ENCODE measurements around the gene HPS5. TPM values are rescaled to one million over a fixed set of nuclear protein-coding genes. Genes with fewer than 3 reads are reported as not detected.

The HPS5 gene
- total RNA-seq, 2 experiments from 2014 or later, result 23.0 to 29.9 TPM

DNA sequence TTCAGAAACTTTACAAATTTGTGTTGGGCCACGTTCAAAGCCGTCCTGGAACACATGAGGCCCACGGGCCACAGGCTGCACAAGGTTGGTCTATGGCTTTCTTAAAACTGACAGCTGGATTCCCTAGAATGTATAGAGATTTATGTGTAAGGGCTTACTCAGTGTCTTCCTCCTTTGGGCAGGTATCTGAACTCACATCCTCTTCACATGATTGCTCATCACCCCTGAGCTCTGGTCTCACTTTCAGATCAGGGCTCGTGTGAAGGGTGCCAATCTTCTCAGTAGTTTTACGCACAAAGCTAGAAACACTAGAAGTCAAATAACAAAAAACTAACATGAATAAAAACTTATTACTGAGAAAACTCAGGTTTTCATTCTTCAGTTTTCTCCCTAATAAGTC, 27.1 kb downstream of the HPS5 start:
- Histone ChIP-seq H3K4me3 (ENCODE audit: low read depth, low read length, poor library complexity, severe bottlenecking) (no peak overlapping the region), H3K4me2 (ENCODE audit: low read length) (no peak overlapping the region), H3K27ac (ENCODE audit: low read depth, low read length, poor library complexity, severe bottlenecking) (no peak overlapping the region), H3K9me3 (ENCODE audit: low read length) (no peaks in the 10 kb centered on the region), H2AFZ (ENCODE audit: low read length) (no peak overlapping the region), H4K20me1 (ENCODE audit: insufficient read depth, low read length) (no peaks in the 10 kb centered on the region), H3K4me1 (ENCODE audit: insufficient read depth, low read length, poor library complexity, severe bottlenecking) (no peaks in the 10 kb centered on the region), H3K79me2 (ENCODE audit: insufficient read depth, low read depth, low read length) (no peaks in the 10 kb centered on the region), H3K9me2 (ENCODE audit: insufficient read depth, low read length) (no peaks in the 10 kb centered on the region), H3K36me3 (ENCODE audit: insufficient read depth, low read length) (peaks cover 97% of the 10 kb centered on the region)
- intact Hi-C loops (cut with micrococcal nuclease; ENCODE audit: unreplicated experiment), result no loop called here
- DNase-seq (ENCODE audit: low spot score), result no peak
- no TSS peak for BruUV-seq (replicated peaks)
- ChIA-PET POLR2A (interaction anchor here (0.7 to 1.2 kb wide), 4 partner anchors 11 to 772 kb away, joined by 3 to 4 read pairs (median 3); no protein-coding TSS in a partner anchor), CTCF (ENCODE audit: unreplicated experiment) (interaction anchor here (1.1 kb wide), 1 partner anchor 20 kb away, joined by 3 read pairs; no protein-coding TSS in a partner anchor)
- no peak for TF ChIP-seq EZH2phosphoT487 (IDR thresholded peaks at IDR 0.05; ENCODE audit: borderline replicate concordance, low read depth, low read length)
- TF ChIP-seq, protein P1, sequence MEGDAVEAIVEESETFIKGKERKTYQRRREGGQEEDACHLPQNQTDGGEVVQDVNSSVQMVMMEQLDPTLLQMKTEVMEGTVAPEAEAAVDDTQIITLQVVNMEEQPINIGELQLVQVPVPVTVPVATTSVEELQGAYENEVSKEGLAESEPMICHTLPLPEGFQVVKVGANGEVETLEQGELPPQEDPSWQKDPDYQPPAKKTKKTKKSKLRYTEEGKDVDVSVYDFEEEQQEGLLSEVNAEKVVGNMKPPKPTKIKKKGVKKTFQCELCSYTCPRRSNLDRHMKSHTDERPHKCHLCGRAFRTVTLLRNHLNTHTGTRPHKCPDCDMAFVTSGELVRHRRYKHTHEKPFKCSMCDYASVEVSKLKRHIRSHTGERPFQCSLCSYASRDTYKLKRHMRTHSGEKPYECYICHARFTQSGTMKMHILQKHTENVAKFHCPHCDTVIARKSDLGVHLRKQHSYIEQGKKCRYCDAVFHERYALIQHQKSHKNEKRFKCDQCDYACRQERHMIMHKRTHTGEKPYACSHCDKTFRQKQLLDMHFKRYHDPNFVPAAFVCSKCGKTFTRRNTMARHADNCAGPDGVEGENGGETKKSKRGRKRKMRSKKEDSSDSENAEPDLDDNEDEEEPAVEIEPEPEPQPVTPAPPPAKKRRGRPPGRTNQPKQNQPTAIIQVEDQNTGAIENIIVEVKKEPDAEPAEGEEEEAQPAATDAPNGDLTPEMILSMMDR (conservative IDR thresholded peaks at IDR 0.05; ENCODE audit: low read length), result no peak

DNA sequence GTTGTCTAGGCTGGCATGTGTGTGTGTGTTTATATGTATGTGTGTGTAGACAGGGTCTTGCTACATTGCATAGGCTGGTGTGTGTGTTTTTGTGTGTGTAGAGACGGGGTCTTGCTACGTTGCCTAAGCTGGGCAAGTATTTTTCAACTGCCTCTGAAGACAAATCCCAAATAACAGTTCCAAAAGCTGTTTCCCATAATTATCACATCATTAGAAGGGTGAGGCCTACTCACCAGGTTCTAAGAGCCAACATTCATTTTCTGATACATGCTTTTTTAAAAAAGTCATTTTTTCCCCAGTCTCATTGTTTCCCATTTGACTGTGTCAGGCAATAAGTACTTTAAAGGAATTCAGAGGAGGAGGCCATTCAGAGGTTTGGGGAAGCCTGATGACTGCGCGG, 33.0 kb downstream of the HPS5 start:
- no peak overlapping the region for H3K4me3 ChIP-seq (ENCODE audit: low read depth, low read length, poor library complexity, severe bottlenecking)
- no TSS peak for BruUV-seq (replicated peaks)
- CTCF ChIA-PET (ENCODE audit: unreplicated experiment), result no interaction called here
- peaks cover 95% of the 10 kb centered on the region for H3K36me3 ChIP-seq (ENCODE audit: insufficient read depth, low read length)
- H4K20me1 ChIP-seq (ENCODE audit: insufficient read depth, low read length), result no peaks in the 10 kb centered on the region
- no peak overlapping the region for H2AFZ ChIP-seq (ENCODE audit: low read length)
- POLR2A ChIA-PET, result interaction anchor here (1.1 to 1.7 kb wide), 3 partner anchors 8 to 23 kb away, joined by 3 to 7 read pairs (median 4); no protein-coding TSS in a partner anchor
- no peak overlapping the region for H3K4me2 ChIP-seq (ENCODE audit: low read length)
- no peaks in the 10 kb centered on the region for H3K9me3 ChIP-seq (ENCODE audit: low read length)
- TF ChIP-seq EZH2phosphoT487 (IDR thresholded peaks at IDR 0.05; ENCODE audit: borderline replicate concordance, low read depth, low read length), result no peak
- TF ChIP-seq, protein P1 (conservative IDR thresholded peaks at IDR 0.05; ENCODE audit: low read length), result no peak
- no peaks in the 10 kb centered on the region for H3K4me1 ChIP-seq (ENCODE audit: insufficient read depth, low read length, poor library complexity, severe bottlenecking)
- DNase-seq (ENCODE audit: low spot score), result no peak
- H3K9me2 ChIP-seq (ENCODE audit: insufficient read depth, low read length), result no peaks in the 10 kb centered on the region
- H3K27ac ChIP-seq (ENCODE audit: low read depth, low read length, poor library complexity, severe bottlenecking), result no peak overlapping the region
- intact Hi-C loops (cut with micrococcal nuclease; ENCODE audit: unreplicated experiment), result loop anchor here (10.0 kb wide), 1 partner anchor 114 kb away; the partner anchor contains the start of gene MRGPRX4
- H3K79me2 ChIP-seq (ENCODE audit: insufficient read depth, low read depth, low read length), result no peaks in the 10 kb centered on the region

DNA sequence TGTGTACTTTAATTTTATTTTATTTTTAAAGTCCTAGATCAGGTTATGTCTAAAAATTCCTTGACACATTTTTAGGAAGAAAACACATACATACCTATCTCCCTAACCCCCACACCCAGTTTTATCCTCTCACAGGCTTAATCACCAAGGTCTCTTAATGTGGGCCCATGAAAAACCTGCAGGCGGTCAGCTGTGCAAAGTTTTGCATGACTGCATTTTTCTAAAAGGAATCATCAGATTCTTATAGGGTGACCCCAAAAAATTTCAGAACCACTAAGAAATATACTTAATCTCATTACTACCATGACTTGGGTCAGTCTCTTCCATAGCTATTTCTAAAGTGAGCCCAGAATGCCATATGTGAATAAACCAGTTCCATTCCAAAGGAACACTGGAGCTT, 36.1 kb downstream of the HPS5 start:
- TF ChIP-seq, protein P1 (conservative IDR thresholded peaks at IDR 0.05; ENCODE audit: low read length), result no peak
- no peak for TF ChIP-seq EZH2phosphoT487 (IDR thresholded peaks at IDR 0.05; ENCODE audit: borderline replicate concordance, low read depth, low read length)
- Histone ChIP-seq H3K4me1 (ENCODE audit: insufficient read depth, low read length, poor library complexity, severe bottlenecking) (peaks cover under 1% of the 10 kb centered on the region), H3K9me3 (ENCODE audit: low read length) (no peaks in the 10 kb centered on the region), H3K27ac (ENCODE audit: low read depth, low read length, poor library complexity, severe bottlenecking) (no peak overlapping the region), H3K36me3 (ENCODE audit: insufficient read depth, low read length) (peaks cover 95% of the 10 kb centered on the region), H3K4me3 (ENCODE audit: low read depth, low read length, poor library complexity, severe bottlenecking) (no peak overlapping the region), H3K79me2 (ENCODE audit: insufficient read depth, low read depth, low read length) (no peaks in the 10 kb centered on the region), H3K9me2 (ENCODE audit: insufficient read depth, low read length) (no peaks in the 10 kb centered on the region), H2AFZ (ENCODE audit: low read length) (no peak overlapping the region), H3K4me2 (ENCODE audit: low read length) (no peak overlapping the region), H4K20me1 (ENCODE audit: insufficient read depth, low read length) (no peaks in the 10 kb centered on the region)
- POLR2A ChIA-PET, result interaction anchor here (1.4 to 1.5 kb wide), 2 partner anchors 12 to 36 kb away, joined by 3 to 5 read pairs; partner anchors contain the start of gene HPS5
- intact Hi-C loops (cut with micrococcal nuclease; ENCODE audit: unreplicated experiment), result loop anchor here (10.0 kb wide), 1 partner anchor 111 kb away; the partner anchor contains the start of gene MRGPRX4
- DNase-seq (ENCODE audit: low spot score), result no peak
- CTCF ChIA-PET (ENCODE audit: unreplicated experiment), result no interaction called here
- no TSS peak for BruUV-seq (replicated peaks)

All from OCI-LY7 (cell line).